Stimulated activated CD8-positive, alpha-beta memory T cell treated with anti-CD3 and anti-CD28 coated beads, Interleukin-15, amount 100 ng/mL, for 4 hours (primary cell): ENCODE results near the gene SEC23A.
"Not testable (repeated sequence)": the region's sequence is repeated elsewhere in the genome, so short reads cannot be mapped to it uniquely, and the experiment has no call there.

ENCODE experiments used
- DNase-seq, 2 donors: peaks; one replicate each; pipeline ENCODE4 v3.0.0-alpha.2; 2020; ENCODE audit warnings: low read depth in 2 of 2

The SEC23A gene

GRCh38 chr14:39091716-39092115 is 11.3 kb downstream of the SEC23A start:
- DNase-seq, result no peak

- DNase-seq, result no peak
Observed at GRCh38 chr14:39090548-39091111, 12.4 kb downstream of the SEC23A start.

GRCh38 chr14:39087493-39087892 is 15.5 kb downstream of the SEC23A start:
- no peak for DNase-seq

- DNase-seq, result no peak
Observed at GRCh38 chr14:39085933-39086332, 17.1 kb downstream of the SEC23A start.

GRCh38 chr14:39083127-39083526 is 19.9 kb downstream of the SEC23A start:
- DNase-seq, result no peak

GRCh38 chr14:39080886-39081285 is 22.1 kb downstream of the SEC23A start:
- no peak for DNase-seq

GRCh38 chr14:39071096-39071495 is 31.9 kb downstream of the SEC23A start:
- DNase-seq, result no peak

GRCh38 chr14:39069923-39070322 is 33.1 kb downstream of the SEC23A start:
- DNase-seq, result no peak

GRCh38 chr14:39069169-39069805 is 33.7 kb downstream of the SEC23A start:
- DNase-seq, result not testable (repeated sequence)

- no peak for DNase-seq
Observed at GRCh38 chr14:39060818-39061437, 42.1 kb downstream of the SEC23A start.

- no peak for DNase-seq
Observed at GRCh38 chr14:39055786-39056474, 47.1 kb downstream of the SEC23A start.

- not testable (repeated sequence) for DNase-seq
Observed at GRCh38 chr14:39052869-39053454, 50.1 kb downstream of the SEC23A start.

GRCh38 chr14:39050389-39050788 is 52.6 kb downstream of the SEC23A start:
- DNase-seq, result no peak

- DNase-seq, result not testable (repeated sequence)
Observed at GRCh38 chr14:39045889-39046288, 57.1 kb downstream of the SEC23A start.

- DNase-seq, result no peak
Observed at GRCh38 chr14:39043352-39043943, 59.6 kb downstream of the SEC23A start.

- DNase-seq, result no peak
Observed at GRCh38 chr14:39040529-39040928, 62.5 kb downstream of the SEC23A start.

- DNase-seq, result no peak
Observed at GRCh38 chr14:39038542-39038941, 64.5 kb downstream of the SEC23A start.

- no peak for DNase-seq
Observed at GRCh38 chr14:39036760-39037159, 66.3 kb downstream of the SEC23A start.

- DNase-seq, result no peak
Observed at GRCh38 chr14:39035336-39035735, 67.7 kb downstream of the SEC23A start.

GRCh38 chr14:39034481-39035296 is 68.3 kb downstream of the SEC23A start:
- no peak for DNase-seq

- no peak for DNase-seq
Observed at GRCh38 chr14:39033371-39033770, 69.7 kb downstream of the SEC23A start.
